Astrocyte (in vitro differentiated cells and primary cell): ENCODE measurements around the gene DGKI. TPM values are rescaled to one million over a fixed set of nuclear protein-coding genes. Genes with fewer than 3 reads are reported as not detected.

Source experiments
- DNase-seq: peaks from one replicate; pipeline ENCODE4 v3.0.0-alpha.2; 2010; ENCODE audit warnings: low read depth
- FAIRE-seq: peaks from 2 replicates; lab custom pipeline; 2011; peaks lifted over from hg19 to GRCh38; lab: Jason Lieb, UNC
- H2AFZ ChIP-seq: 2 replicates; pipeline ENCODE4 v1.6.0; 2012; ENCODE audit warnings: low read depth, low read length, inconsistent platforms
- H3K27ac ChIP-seq: 2 replicates; pipeline ENCODE4 v1.5.1; 2011; ENCODE audit warnings: low read depth, low read length, inconsistent platforms
- H3K27me3 ChIP-seq: 2 replicates; pipeline ENCODE4 v1.6.0; 2011; ENCODE audit warnings: low read length, inconsistent platforms; ENCODE audit not compliant: insufficient read depth
- H3K36me3 ChIP-seq: 2 replicates; pipeline ENCODE4 v1.5.1; 2011; ENCODE audit warnings: low read length, inconsistent platforms; ENCODE audit not compliant: insufficient read depth
- H3K4me1 ChIP-seq: 2 replicates; pipeline ENCODE4 v1.5.1; 2011; ENCODE audit warnings: low read length, inconsistent platforms; ENCODE audit not compliant: insufficient read depth
- H3K4me2 ChIP-seq: 2 replicates; pipeline ENCODE4 v1.6.0; 2012; ENCODE audit warnings: low read length, inconsistent platforms
- H3K4me3 ChIP-seq: 2 replicates; pipeline ENCODE4 v1.5.1; 2011; ENCODE audit warnings: low read depth, mild to moderate bottlenecking, low read length, inconsistent platforms; ENCODE audit not compliant: insufficient read depth
- H3K79me2 ChIP-seq: 2 replicates; pipeline ENCODE4 v1.6.0; 2012; ENCODE audit warnings: mild to moderate bottlenecking, low read length, inconsistent platforms; ENCODE audit not compliant: insufficient read depth
- H3K9ac ChIP-seq: 2 replicates; pipeline ENCODE4 v1.6.0; 2012; ENCODE audit warnings: mild to moderate bottlenecking, low read length, inconsistent platforms
- H3K9me3 ChIP-seq: 2 replicates; pipeline ENCODE4 v1.5.1; 2012; ENCODE audit warnings: low read depth, mild to moderate bottlenecking, low read length, inconsistent platforms; ENCODE audit not compliant: insufficient read depth
- H4K20me1 ChIP-seq: 2 replicates; pipeline ENCODE4 v1.6.0; 2012; ENCODE audit warnings: low read length, inconsistent platforms; ENCODE audit not compliant: insufficient read depth
- H3K27ac Mint-ChIP-seq: one replicate; pipeline ENCODE4 v1.8.0; 2021; ENCODE audit warnings: mild to moderate bottlenecking, mixed read lengths; ENCODE audit not compliant: unreplicated experiment
- H3K27me3 Mint-ChIP-seq: one replicate; pipeline ENCODE4 v1.8.0; 2021; ENCODE audit warnings: low read depth, mixed read lengths; ENCODE audit not compliant: unreplicated experiment
- H3K36me3 Mint-ChIP-seq: one replicate; pipeline ENCODE4 v1.8.0; 2021; ENCODE audit warnings: low read depth, mixed read lengths; ENCODE audit not compliant: unreplicated experiment
- H3K4me1 Mint-ChIP-seq: one replicate; pipeline ENCODE4 v1.8.0; 2021; ENCODE audit warnings: low read depth, mixed read lengths; ENCODE audit not compliant: unreplicated experiment
- H3K4me3 Mint-ChIP-seq: one replicate; pipeline ENCODE4 v1.8.0; 2021; ENCODE audit warnings: mild to moderate bottlenecking, moderate library complexity, mixed read lengths; ENCODE audit not compliant: unreplicated experiment
- H3K9me3 Mint-ChIP-seq: one replicate; pipeline ENCODE4 v1.8.0; 2021; ENCODE audit warnings: mild to moderate bottlenecking, mixed read lengths; ENCODE audit not compliant: unreplicated experiment
- CTCF ChIP-seq: IDR thresholded peaks from 2 replicates; pipeline ENCODE4 v1.5.1; 2011; ENCODE audit warnings: low read depth, mild to moderate bottlenecking, inconsistent platforms, low read length, moderate library complexity; ENCODE audit not compliant: insufficient read depth
- EZH2 ChIP-seq: IDR thresholded peaks from 2 replicates; pipeline ENCODE4 v1.6.1; 2012; ENCODE audit warnings: mild to moderate bottlenecking, low read length, inconsistent platforms; ENCODE audit not compliant: insufficient read depth
- total RNA-seq: library from RNA; stranded (reverse); gene quantifications from 2 replicates; pipeline ENCODE4 v1.2.1, GENCODE V29; 2021

The DGKI gene
- total RNA-seq, 1 donor from 2014 or later = 6.3 TPM

- no peaks in the 10 kb centered on the region for H4K20me1 ChIP-seq
- DNase-seq (no peak), FAIRE-seq (no peak)
- H3K27ac ChIP-seq = peak overlapping the region; percentile 11
- H3K9me3 ChIP-seq = no peaks in the 10 kb centered on the region
- H3K27me3 Mint-ChIP-seq = no peaks in the 10 kb centered on the region
- H3K4me1 Mint-ChIP-seq = peaks cover 57% of the 10 kb centered on the region
- H3K27ac Mint-ChIP-seq = no peak overlapping the region
- H3K36me3 Mint-ChIP-seq = peaks cover 51% of the 10 kb centered on the region
- no peaks in the 10 kb centered on the region for H3K27me3 ChIP-seq
- TF ChIP-seq CTCF = no peak
- no peak for TF ChIP-seq EZH2
- no peak overlapping the region for H3K9ac ChIP-seq
- H3K4me3 ChIP-seq = no peak overlapping the region
- H3K36me3 ChIP-seq = peaks cover 49% of the 10 kb centered on the region
- no peak overlapping the region for H3K4me2 ChIP-seq
- H2AFZ ChIP-seq = no peak overlapping the region
- peaks cover 61% of the 10 kb centered on the region for H3K4me1 ChIP-seq
- H3K9me3 Mint-ChIP-seq = no peaks in the 10 kb centered on the region
- H3K4me3 Mint-ChIP-seq = no peak overlapping the region
- H3K79me2 ChIP-seq = no peaks in the 10 kb centered on the region
Measured at GRCh38 chr7:137877027-137877675, 30.4 kb upstream of the DGKI start.

GRCh38 chr7:137875746-137876145 is 29.0 kb upstream of the DGKI start:
- Mint-ChIP-seq H3K27me3 (no peaks in the 10 kb centered on the region), H3K36me3 (peaks cover 52% of the 10 kb centered on the region), H3K27ac (no peak overlapping the region), H3K9me3 (no peaks in the 10 kb centered on the region), H3K4me3 (no peak overlapping the region), H3K4me1 (peaks cover 52% of the 10 kb centered on the region)
- Histone ChIP-seq H3K27ac (peak overlapping the region; percentile 97), H4K20me1 (no peaks in the 10 kb centered on the region), H3K4me2 (no peak overlapping the region), H2AFZ (no peak overlapping the region), H3K36me3 (peaks cover 50% of the 10 kb centered on the region), H3K4me3 (no peak overlapping the region), H3K9ac (peak overlapping the region; percentile 85), H3K27me3 (no peaks in the 10 kb centered on the region), H3K9me3 (no peaks in the 10 kb centered on the region), H3K79me2 (no peaks in the 10 kb centered on the region), H3K4me1 (peaks cover 47% of the 10 kb centered on the region)
- DNase-seq (no peak), FAIRE-seq (no peak)
- TF ChIP-seq CTCF = no peak
- no peak for TF ChIP-seq EZH2
